GM12874 (cell line): ENCODE data around the gene FXYD4.
A peak's percentile ranks its signal among the peaks of the same experiment; 100 is the strongest.

Experiments
- CTCF ChIP-seq: IDR thresholded peaks from 2 replicates; pipeline ENCODE4 v1.5.1; 2011; ENCODE audit warnings: low read depth, mild to moderate bottlenecking, control low read depth, low read length, moderate library complexity; ENCODE audit not compliant: insufficient read depth

Gene FXYD4

DNA sequence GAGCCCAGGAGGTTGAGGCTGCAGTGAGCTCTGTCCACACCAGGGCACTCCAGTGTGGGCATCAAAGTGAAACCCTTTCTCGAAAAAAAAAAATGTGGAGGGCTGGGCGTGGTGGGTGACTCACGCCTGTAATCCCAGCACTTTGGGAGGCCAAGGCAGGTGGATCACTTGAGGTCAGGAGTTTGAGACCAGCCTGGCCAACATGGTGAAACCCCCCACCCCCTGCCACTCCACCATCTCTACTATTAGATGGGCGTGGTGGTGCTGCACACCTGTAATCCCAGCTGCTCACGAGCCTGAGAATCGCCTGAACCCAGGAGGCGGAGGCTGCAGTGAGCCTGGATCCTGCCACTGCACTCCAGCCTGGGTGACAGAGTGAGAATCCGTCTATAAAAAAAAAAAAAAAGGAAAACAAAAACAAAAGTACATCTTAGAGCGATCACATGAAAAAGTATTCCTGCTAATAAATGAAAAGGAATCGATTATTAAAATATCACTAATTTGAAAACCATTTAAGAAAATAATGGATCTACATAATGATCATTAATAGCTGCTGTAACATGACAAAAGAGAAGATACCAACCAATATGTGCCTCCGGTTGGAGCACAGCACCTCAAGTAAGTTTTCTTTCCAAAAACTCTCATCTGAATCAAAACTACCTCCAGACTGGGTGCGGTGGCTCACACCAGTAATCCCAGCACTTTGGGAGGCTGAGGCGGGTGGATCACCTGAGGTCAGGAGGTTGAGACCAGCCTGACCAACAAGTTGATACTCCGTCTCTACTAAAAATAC, 32.7 kb downstream of the FXYD4 start:
- no peak for TF ChIP-seq CTCF

GRCh38 chr10:43404704-43405084, 33.3 kb downstream of the FXYD4 start:
- no peak for TF ChIP-seq CTCF

GRCh38 chr10:43407148-43407575, 35.7 kb downstream of the FXYD4 start:
- TF ChIP-seq CTCF: no peak

GRCh38 chr10:43407576-43408330, 36.3 kb downstream of the FXYD4 start:
- peak; percentile 56 for TF ChIP-seq CTCF

DNA sequence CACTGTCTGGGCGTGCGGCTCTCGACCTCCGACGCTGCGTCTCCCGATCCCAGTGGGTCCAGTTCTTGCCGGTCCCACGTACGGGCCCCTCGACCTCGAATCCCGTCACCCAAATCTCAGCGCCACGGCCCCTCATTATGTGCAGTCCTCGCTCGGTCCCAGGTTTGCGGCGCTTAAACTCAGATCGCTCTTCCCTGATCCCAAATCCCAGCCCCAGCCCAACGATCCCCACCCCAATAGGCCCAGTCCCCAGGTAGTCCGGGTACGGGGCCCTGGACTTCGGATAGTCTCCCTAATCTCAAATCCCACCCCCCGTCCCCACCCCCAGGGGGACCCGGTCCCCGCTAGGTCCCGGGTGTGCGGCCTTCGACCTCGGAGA, 36.9 kb downstream of the FXYD4 start:
- TF ChIP-seq CTCF: no peak

DNA sequence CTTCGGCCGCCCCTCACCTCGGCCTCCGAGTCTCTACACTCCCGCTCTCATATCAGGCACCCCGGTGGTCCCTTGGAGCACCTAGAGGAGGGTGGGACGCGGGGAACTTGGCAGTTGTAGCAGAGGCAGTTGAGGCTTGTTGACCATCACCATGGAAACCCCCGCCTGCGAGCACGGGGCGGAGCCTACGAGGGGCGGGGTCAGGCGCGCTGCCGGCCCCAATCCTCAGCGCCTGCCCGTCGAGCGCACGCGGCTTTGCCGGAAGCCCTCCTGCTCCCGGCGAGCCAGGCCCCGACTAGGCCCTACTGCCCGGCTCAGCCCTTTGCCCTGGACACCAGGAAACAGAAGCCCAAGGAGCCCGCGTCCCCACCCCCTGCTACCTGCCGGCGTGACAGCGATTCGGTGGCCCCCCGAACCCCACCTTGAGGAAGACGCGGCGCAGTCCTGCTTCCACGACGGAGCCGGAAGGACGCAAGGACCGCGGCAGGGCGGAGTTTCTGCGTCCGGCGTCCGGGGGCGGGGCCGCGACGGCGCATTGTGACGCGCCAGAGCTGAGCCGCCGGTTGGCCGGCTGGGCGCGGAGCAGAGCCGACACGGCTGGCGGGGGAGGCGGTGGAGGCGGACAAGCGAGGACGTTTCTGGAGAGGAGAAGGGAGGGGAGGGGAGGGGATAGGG, 37.4 kb downstream of the FXYD4 start, which contains the start of gene HNRNPF:
Gene HNRNPF (minus strand): TSS at position 477 of the 675 bp plus-strand sequence. CDS start 21,302 bp downstream, outside the sequence.
- no peak for TF ChIP-seq CTCF
